HG02884 (cell line): ENCODE results near the gene ZP1.

Experiments used
- ATAC-seq: cut with Tn5 transposase; IDR thresholded peaks from one replicate; pipeline ENCODE4 v1.9.1; 2021; ENCODE audit warnings: mild to moderate bottlenecking, moderate library complexity; ENCODE audit not compliant: unreplicated experiment

ZP1 gene

GRCh38 chr11:60858731-60859464 is 8.4 kb upstream of the ZP1 start:
- no peak for ATAC-seq

GRCh38 chr11:60859616-60860250 is 7.6 kb upstream of the ZP1 start:
- no peak for ATAC-seq

GRCh38 chr11:60860943-60861342 is 6.4 kb upstream of the ZP1 start:
- ATAC-seq = no peak

GRCh38 chr11:60862171-60862570 is 5.2 kb upstream of the ZP1 start:
- no peak for ATAC-seq

GRCh38 chr11:60863550-60864521 is 3.5 kb upstream of the ZP1 start:
- no peak for ATAC-seq

GRCh38 chr11:60864856-60865513 is 2.4 kb upstream of the ZP1 start:
- ATAC-seq = no peak

- no peak for ATAC-seq
These were observed 734 bp downstream of the ZP1 start for GRCh38 chr11:60867871-60868681.

- ATAC-seq = no peak
These were observed 1.5 kb downstream of the ZP1 start for GRCh38 chr11:60868682-60869450.

- ATAC-seq = no peak
These were observed 2.1 kb downstream of the ZP1 start for GRCh38 chr11:60869451-60869825.

- no peak for ATAC-seq
These were observed 2.9 kb downstream of the ZP1 start for GRCh38 chr11:60870276-60870675.

GRCh38 chr11:60870733-60871377 is 3.5 kb downstream of the ZP1 start:
- ATAC-seq = no peak

GRCh38 chr11:60871378-60872061 is 4.2 kb downstream of the ZP1 start:
- no peak for ATAC-seq

- ATAC-seq = no peak
These were observed 5.0 kb downstream of the ZP1 start for GRCh38 chr11:60872124-60872960.

- no peak for ATAC-seq
These were observed 5.7 kb downstream of the ZP1 start for GRCh38 chr11:60872961-60873524.

- no peak for ATAC-seq
These were observed 6.2 kb downstream of the ZP1 start for GRCh38 chr11:60873533-60873932.

- no peak for ATAC-seq
These were observed 7.4 kb downstream of the ZP1 start for GRCh38 chr11:60874421-60875365.
